ENCODE data around the gene KPNA2.
"Not testable (repeated sequence)": the region's sequence is repeated elsewhere in the genome, so short reads cannot be mapped to it uniquely, and the experiment has no call there.

The KPNA2 gene

DNA sequence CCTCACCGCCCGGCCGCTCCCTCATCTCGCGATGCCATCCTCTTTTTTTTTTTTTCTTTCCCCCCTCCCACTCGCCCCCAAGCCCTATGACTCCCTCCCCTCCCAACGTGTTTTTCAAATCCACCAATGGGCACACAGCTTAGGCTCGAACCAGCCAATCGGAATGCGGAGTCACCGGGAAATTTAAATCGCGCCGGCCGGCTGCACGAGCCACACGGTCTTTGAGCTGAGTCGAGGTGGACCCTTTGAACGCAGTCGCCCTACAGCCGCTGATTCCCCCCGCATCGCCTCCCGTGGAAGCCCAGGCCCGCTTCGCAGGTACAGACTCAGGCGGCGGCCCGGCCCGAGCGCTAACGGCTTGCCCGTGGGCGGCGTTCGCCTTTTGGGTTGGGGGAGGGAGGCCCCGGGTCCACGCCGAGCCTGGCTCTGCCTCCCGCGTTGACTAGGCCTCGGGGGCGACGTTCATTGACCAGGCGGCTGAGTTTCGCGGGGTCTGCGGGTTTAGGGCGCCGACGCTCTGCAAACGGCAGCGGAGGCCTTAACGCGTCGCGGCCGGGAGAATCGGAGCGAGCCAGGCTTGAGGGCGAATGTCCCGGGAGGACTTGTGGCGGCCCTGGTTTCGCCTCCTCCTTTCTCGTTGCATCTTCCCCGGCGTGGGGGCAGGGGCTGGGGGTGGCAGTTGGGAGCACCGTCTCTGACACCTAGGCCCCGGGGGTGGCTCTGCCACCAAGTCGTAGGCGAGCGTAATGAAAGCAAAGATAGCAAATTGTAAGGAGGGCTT lies at the start of gene KPNA2:
Gene KPNA2 (plus strand): TSS at position 213 of the 781 bp plus-strand sequence. CDS start 1,398 bp downstream, outside the sequence.
- DNase-seq (ENCODE audit: low read depth in 2 of 2), result peak; percentile 81 to 89

DNA sequence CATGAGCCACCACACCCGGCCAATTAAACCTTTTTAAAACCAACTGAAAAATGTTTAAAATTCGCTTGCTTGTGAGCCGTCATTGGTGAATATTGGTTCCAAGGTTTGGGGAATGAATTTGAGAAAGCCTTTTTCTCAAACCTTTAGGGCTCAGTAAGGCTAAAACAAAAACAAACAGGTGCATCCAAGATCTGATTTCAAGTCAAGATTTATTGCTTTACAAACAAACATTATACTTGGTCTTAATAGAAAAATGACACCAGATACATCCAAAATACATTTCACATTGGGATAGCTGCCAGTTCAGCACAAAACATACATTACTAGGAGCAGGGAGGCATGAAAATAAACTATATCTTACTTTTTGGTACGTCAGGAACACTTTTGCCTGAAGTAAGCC lies 44.6 kb upstream of the KPNA2 start:
- no peak for DNase-seq (ENCODE audit: low read depth in 2 of 2)

DNA sequence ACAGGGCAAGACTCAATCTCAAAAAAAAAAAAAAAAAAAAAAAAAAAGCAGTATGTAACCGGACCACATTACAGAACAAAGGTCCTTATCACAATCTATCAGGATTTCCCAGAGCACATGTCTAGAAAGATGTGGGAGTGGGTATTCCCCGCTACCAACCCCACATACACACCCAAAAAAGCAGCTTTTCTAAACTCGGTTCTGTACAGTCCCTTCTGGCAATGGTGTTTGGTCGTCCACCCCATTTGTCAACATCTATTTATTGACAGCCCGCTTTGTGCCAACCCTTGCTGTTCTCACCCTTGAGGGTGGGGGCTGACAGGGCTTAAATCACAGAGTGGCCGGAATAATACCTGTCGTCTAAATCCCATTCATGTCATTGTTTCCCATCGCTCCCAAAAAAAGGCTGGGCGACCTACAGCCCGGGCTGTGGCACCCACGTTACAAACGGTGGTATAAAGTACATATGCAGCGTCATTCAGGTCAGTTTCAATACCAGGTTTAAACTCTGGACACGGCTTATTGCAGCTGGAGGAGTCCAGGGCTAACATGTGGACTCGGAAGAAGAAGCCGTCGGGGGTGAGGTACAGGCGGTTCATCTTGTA lies 42.9 kb upstream of the KPNA2 start:
- no peak for DNase-seq (ENCODE audit: low read depth in 2 of 2)

DNA sequence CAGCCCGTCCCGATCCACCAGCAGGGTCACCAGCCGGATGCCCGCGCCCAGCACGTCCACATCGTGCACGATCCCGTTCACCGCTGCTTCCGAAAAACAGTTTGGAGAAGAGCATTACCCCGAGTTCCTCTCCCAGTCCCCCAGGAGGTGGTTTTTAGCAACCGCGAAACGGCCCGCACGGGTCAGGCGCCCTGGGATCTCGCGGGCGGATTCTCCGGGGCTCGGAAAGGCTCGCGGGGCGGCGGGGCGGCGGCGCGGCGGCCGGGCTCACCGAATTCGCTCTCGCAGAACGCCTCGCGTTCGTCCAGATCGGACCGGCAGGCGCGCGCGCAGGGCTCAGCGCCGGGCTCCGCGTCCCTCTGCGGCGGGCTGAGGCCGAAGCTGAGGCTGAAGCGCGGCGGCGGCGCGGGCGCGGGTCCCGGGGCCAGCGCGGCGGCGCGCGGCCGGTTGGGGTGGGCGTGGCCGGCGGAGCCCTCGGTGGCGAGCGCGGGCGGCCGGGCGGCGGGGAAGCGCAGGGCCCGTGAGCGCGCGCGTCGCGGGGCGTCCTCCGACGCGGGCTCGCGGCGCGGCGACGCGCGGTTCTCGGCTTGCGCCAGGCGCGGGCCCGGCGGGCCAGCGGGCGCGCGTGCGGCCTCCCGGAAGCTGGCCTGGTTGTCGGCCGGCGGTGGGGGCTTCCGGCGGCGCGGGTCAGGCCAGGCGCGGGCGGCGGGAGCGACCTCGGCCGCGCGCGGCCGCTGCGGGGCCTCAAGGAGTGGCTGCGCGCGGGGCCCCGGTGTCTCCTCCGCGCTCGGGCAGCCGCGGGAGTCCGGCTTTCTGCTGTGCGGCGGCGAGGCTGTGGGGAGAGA lies 42.2 kb upstream of the KPNA2 start:
- peak; percentile 52 to 70 for DNase-seq (ENCODE audit: low read depth in 2 of 2)

DNA sequence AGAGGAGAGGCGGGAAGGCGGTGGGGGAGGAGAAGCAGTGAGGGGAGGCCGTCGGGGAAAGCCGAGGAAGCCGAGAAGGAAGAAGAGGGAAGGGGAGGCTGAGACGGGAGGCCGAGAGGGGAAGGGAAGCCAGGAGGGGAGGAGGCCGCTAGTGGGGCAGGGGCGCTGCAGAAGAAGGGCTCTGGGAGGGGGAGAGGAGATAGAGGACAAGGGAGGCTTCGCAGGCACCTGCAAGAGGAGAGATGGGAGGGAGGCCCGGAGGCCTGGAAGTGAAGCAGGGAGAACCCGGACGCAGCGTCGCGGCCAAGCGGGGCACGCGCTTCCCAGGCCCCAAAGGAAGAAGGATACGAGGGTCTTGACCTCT lies 41.6 kb upstream of the KPNA2 start:
- no peak for DNase-seq (ENCODE audit: low read depth in 2 of 2)

DNA sequence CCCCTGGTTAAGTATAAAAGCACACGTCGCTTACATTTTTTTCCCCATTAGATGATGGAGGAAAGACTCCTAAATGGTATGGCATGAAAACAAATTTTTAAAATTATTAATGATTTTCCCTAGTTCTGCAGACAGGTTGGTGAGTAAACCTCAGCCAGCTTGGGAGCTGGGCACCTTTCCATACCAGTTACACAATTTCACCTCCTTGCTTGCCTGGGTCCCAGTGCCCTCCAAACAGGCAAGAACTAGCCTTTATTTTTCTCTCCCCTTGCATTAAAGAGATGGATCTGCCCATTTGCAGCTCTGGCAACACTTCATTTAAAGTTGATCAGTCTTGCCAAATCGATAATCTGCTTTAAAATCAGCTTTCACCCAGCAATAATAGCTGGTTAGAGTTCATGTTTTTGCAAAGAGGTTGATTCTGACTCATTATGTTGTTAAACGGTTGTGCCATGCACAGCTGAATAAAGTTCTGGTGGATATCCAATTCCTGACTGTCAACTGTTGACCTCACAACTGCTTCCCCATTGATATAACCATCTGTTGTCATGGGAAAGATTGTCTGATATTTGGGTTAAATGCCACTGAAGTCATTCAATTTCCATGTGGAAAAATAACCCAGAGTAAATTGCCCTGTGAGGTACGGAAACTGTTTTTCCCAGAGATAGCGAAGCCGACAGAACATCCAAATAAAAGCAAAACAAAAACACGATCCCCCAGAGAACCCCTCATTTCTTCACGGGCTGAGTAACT lies 40.5 kb upstream of the KPNA2 start:
- no peak for DNase-seq (ENCODE audit: low read depth in 2 of 2)

DNA sequence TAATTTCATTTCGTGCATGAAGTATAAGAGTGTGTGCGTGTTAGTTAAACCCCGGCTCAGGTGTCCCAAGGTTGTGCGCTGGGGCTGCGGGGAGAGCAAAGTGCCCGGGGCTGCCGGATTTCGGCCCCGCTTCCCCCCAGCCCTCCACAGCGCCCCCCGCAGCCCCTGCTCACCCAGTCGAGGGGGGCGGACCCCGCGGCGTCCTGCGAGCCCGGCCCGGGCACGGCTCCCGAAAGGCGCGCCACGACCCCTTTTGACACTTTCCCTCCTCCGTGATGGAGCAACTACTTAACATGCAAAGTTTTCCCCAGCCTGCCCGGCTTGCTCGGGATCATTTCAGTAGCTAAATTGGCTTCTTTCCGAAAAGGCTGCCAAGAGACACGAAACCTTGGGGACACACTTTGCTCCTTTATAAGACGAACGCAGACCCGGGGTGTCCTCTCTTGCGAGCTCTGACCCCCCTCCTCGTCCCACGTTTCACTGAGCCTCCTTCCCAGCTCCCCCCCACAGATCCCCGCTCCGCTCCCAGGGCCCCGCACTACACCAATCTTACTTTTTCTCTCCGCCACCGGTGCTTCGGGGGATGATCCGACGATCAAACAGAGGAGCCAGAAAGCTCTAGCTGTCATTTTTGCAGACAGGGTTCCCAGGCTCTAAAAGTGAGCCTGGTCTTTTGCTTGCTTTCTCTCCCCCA lies 39.8 kb upstream of the KPNA2 start:
- no peak for DNase-seq (ENCODE audit: low read depth in 2 of 2)

DNA sequence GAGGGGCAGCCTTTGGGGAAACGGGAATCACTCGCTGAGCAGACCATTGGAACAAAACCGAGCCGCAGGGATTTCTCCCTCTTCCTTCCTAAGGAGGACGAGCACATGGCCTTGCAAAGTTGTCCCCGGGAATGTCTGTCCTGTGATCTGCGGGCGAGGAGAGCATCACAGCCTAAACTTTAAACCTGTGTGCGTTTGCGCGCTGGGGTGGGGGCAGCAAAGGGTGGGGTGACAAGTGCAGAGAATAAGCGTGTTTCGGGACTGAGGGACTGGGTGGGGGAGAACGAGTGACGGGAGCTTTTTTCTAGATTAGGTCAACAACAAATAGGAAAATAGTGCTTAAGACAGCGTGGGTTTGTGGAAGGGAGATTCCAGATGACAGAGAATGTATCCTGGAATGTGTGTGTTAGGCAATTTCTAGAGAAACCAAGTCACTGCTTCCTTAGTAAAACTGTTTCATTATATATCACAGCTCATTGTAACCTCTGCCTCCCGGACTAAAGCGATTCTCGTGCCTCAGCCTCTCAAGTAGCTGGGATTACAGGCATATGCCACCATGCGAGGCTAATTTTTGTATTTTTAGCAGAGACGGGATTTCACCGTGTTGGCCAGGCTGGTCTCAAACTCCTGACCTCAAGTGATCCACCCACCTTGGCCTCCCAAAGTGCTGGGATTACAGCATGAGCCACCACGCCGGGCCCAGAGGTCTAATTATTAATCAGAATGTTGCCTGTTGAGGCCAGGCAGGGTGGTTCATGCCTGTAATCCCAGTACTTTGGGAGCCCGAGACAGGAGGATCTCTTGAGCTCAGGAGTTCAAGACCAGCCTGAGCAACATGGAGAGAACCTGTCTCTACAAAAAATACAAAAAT lies 39.0 kb upstream of the KPNA2 start, which contains the start of gene C17orf58:
Gene C17orf58 (minus strand): TSS at position 169 of the 871 bp plus-strand sequence. CDS start 271 bp downstream, outside the sequence.
- DNase-seq (ENCODE audit: low read depth in 2 of 2), result peak in 1 of 2 donors; percentile 52

DNA sequence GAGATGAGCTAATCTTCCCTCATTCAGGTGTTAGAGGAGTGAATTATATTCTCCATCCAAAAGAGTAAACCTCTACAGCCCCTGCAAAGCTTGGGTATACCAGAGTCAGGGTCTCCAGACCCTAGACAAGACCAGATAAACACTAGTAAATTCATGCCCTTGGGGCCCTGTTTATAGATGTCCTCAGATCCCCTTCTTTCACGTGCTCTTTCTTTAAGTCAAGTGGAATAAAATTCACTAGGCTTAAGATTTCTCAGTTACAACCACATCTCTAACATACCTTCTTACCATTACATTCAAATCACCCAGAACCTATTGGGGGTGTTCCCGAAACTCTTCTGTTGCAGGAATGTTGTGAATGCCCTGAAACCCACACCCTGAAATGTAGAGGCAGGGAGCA lies 37.1 kb upstream of the KPNA2 start:
- no peak for DNase-seq (ENCODE audit: low read depth in 2 of 2)

DNA sequence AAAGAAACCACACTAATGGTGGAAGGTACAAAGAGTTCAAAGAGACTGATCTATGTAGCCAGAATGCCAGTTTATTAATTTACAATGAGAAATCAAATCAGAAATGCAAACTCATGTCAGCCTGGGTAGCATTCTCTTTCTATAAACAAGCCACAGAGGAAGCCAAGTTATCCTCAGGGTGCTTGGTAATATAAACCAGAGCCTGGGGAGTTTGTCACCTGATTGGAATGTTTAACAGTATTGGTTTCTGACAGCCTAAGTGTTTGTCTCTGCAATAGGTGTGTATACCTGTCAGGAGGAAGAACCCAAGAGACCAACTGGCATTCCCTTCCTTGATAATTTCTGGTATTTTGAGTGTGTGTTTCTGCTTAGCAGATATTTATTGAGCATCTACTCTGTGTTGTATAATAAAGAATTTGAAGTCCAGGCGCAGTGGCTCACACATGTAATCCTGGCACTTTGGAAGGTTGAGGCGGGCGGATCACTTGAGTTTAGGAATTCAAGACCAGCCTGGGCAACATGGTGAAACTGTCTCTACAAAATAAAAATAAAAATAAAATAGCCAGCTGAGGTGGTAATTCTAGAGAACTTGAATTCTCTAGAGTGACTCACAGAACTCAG lies 36.1 kb upstream of the KPNA2 start:
- no peak for DNase-seq (ENCODE audit: low read depth in 2 of 2)

DNA sequence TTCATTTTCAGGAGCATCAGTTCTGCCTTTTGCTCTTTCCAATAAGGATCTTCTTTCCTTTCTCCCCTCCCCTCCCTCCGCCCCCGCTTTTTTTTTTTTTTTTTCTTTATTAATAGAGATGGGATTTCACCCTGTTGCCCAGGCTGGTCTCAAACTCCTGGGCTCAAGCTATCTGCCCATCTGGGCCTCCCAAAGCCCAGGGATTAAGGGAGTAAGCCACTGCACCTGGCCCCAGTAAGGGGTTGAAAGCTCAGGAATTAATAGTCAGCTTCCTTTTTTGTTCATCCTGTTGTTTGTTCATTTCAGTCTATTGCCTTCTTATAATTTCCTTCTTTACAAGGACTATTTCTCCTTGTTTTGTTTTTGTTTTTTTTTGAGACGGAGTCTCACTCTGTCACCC lies 31.3 kb upstream of the KPNA2 start:
- DNase-seq (ENCODE audit: low read depth in 2 of 2), result no peak

DNA sequence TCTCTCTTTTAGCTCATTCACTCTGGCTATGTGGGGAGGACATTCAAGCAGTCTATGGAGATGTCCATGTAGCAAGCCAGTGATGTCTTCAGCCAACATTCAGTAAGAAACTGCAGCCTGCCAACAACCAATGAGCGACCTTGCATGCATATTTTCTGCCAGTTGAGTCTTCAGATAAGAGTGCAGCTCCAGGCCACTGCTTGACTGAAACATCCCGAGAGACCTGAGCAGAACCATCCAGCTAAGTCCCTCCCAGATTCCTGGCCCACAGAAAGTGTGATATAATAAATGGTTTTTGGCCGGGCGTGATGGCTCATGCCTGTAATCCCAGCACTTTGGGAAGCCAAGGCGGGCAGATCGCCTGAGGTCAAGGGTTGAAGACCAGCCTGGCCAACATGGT lies 28.7 kb upstream of the KPNA2 start:
- DNase-seq (ENCODE audit: low read depth in 2 of 2), result no peak

DNA sequence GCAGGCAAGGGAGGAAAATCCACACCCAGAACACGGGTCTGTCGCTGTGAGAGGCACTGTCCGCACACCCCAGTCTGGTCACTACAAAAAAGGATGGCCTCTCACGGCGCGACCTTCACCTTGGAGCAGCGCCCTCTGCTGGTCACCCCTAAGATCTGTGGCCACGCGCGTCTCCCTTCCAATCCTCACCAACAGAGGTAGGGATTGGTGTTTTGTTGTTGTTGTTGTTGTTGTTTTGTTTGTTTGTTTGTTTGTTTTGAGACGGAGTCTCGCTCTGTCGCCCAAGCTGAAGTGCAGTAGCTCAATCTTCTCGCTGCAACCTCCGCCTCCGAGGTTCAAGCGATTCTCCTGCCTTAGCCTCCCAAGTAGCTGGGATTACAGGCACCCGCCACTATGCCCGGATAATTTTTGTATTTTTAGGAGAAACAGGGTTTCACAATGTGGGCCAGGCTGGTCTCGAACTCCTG lies 24.3 kb upstream of the KPNA2 start:
- peak; percentile 61 to 72 for DNase-seq (ENCODE audit: low read depth in 2 of 2)

DNA sequence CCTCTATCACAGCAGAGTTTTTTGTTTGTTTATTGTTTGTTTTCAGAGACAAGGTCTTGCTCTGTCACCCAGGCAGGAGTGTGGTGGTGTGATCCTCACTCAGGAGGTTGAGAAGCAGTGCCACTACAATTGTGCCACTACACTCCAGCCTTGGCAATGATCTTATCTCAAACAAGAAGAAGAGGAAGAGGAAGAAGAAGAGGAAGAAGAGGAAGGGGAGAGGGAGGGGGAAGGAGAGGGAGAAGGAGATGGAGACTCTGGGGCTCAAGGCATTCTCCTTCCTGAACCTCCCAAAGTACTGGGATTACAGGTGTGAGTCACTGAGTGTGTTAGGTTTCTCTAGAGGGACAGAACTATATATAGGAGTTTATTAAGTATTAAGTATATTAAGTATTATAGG lies 22.1 kb upstream of the KPNA2 start:
- no peak for DNase-seq (ENCODE audit: low read depth in 2 of 2)

DNA sequence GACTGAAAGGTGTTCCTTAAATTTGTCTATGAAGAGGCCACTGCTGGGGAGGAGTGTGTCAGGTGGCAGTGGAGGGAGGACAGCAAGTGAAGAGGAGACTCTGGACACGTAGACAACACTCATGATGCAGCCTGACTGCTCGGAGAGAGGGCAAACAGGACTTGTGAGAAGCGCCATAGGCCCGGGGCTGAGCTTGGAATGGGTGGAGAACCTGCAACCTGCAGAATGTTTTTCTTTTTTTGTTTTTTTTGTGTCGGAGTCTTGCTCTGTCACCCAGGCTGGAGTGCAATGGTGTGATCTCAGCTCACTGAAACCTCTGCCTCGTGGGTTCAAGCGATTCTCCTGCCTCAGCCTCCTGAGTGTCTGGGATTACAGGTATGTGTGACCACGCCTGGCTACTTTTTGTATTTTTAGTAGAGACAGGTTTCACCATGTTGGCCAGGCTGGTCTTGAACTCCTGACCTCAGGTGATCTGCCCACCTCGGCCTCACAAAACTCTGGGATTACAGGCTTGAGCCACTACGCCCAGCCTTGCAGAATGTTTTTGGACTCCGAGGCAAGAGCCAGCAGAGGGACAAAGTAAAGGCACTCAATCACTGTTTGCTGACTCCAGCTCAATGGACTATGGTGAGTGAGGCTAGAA lies 20.3 kb upstream of the KPNA2 start:
- no peak for DNase-seq (ENCODE audit: low read depth in 2 of 2)

DNA sequence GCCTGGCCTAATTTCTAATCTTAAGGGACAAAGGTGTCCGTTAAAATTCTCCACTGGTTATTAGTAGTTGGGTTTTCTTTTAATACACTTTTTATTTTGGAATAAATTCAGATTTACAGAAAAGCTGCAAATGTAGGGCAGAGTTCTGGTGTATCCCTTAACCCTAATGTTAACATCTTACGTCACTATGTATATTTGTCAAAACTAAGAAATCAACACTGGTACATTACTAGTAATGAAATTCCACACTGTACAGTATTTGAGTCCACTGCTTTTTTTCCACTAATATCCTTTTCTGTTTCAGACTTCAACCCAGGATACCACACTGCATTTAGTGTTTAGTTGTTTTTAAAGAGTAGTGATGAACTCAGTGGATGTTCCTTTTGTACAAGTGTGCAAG lies 18.7 kb upstream of the KPNA2 start:
- no peak for DNase-seq (ENCODE audit: low read depth in 2 of 2)

DNA sequence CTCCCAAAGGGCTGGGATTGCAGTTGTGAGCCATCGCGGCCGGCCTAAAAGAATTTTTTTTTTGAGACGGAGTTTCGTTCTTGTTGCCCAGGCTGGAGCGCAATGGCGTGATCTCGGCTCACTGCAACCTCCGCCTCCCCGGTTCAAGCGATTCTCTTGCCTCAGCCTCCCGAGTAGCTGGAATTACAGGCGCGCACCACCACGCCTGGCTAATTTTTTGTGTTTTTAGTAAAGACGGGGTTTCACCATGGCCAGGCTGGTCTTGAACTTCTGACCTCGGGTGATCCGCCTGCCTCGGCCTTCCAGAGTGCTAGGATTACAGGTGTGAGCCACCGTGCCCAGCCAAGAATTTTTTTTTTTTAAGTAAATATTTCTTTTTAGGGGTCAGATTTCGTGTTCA lies 17.0 kb upstream of the KPNA2 start:
- DNase-seq (ENCODE audit: low read depth in 2 of 2), result not testable (repeated sequence)

DNA sequence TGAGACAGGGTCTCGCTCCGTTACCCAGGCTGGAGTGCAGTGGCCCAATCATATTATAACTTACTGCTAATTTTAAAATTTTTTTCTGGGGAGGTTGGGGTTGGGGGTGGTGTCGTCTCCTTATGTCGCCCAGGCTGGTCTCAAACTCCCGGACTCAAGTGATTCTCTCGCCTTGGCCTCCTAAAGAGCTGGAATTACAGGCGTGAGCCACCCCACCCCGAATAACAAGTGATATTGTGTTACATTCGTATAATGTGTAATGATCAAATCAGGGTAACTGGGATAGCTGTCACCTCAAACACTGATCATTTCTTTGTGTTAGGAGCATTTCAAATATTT lies 16.2 kb upstream of the KPNA2 start:
- DNase-seq (ENCODE audit: low read depth in 2 of 2), result no peak

All from stimulated activated CD4-positive, alpha-beta T cell treated with anti-CD3 and anti-CD28 coated beads, Interleukin-4, amount 100 ng/mL, for 48 hours (primary cell).